Naive B cell (primary cell): ENCODE data around the gene KDM3B. TPM values are rescaled to one million over a fixed set of nuclear protein-coding genes. Genes with fewer than 3 reads are reported as not detected.

ENCODE experiments used
- ATAC-seq, 2 donors: fragments of 150-1000 bp; cut with Tn5 transposase; 2 replicates each; pipeline ENCODE4 v1.10.0; 2021; ENCODE audit warnings: low read depth in 2 of 2, mild to moderate bottlenecking in 2 of 2, moderate library complexity in 2 of 2
- DNase-seq: peaks from one replicate; pipeline ENCODE4 v3.0.0; 2022
- H3K27ac Mint-ChIP-seq, 6 donors: one replicate each; pipeline ENCODE4 v1.8.0; 2020 to 2022; ENCODE audit warnings: mild to moderate bottlenecking in 6 of 6, mixed read lengths in 6 of 6, moderate library complexity in 5 of 6, inconsistent platforms in 2 of 6
- H3K27me3 Mint-ChIP-seq, 3 donors: one replicate each; pipeline ENCODE4 v1.8.0; 2021 to 2022; ENCODE audit warnings: mixed read lengths in 3 of 3, mild to moderate bottlenecking in 1 of 3
- H3K36me3 Mint-ChIP-seq, 2 donors: one replicate each; pipeline ENCODE4 v1.8.0; 2020 to 2022; ENCODE audit warnings: mixed read lengths in 2 of 2, inconsistent platforms in 1 of 2, mild to moderate bottlenecking in 1 of 2
- H3K4me1 Mint-ChIP-seq, 3 donors: one replicate each; pipeline ENCODE4 v1.8.0; 2020 to 2022; ENCODE audit warnings: mixed read lengths in 3 of 3, inconsistent platforms in 1 of 3, mild to moderate bottlenecking in 1 of 3, moderate library complexity in 1 of 3
- H3K4me3 Mint-ChIP-seq, 8 donors: one replicate each; pipeline ENCODE4 v1.8.0; 2020 to 2022; ENCODE audit warnings: mild to moderate bottlenecking in 8 of 8, mixed read lengths in 8 of 8, moderate library complexity in 8 of 8, inconsistent platforms in 2 of 8
- H3K9me3 Mint-ChIP-seq, 7 donors: one replicate each; pipeline ENCODE4 v1.8.0; 2020 to 2022; ENCODE audit warnings: mixed read lengths in 7 of 7, mild to moderate bottlenecking in 5 of 7, inconsistent platforms in 2 of 7, moderate library complexity in 1 of 7
- polyA plus RNA-seq, 6 donors: library from polyadenylated mRNA; unstranded; fragments of 300-500 nt; fragmentation: Illumina TruSeq; gene quantifications; one replicate each; pipeline ENCODE4 v1.2.3, GENCODE V29; 2021; ENCODE audit warnings: low read depth in 6 of 6

KDM3B gene
- polyA plus RNA-seq, 6 donors from 2014 or later = 3.9 to 29.2 (median 18.3) TPM

DNA sequence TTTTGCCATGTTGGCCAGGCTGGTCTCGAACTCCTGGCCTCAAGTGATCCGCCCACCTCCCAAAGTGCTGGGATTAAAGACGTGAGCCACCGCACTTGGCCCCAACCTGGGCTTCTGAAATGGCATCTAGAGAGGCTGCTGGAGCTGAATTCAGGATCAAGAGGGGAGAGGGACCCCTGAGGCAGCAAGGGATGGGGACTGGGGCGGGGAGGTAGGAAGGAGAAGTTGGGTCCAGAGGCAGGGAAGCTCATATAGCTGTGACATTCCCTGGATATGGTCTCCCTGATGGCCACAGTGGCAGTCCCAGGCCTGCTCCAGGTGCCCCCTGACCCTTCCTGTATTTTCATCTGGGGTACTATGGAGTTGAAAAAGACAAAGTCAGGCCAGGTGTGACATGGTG, 98.5 kb downstream of the KDM3B start:
- Mint-ChIP-seq H3K4me1 (peaks cover 4 to 6% (median 5%) of the 10 kb centered on the region in 3 donors), H3K27me3 (peaks cover 0 to 12% (median 7%) of the 10 kb centered on the region in 3 donors), H3K36me3 (no peaks in the 10 kb centered on the region), H3K4me3 (no peak overlapping the region), H3K27ac (peak overlapping the region in 1 of 6 donors; percentile 42), H3K9me3 (no peaks in the 10 kb centered on the region)
- DNase-seq = no peak
- no peak for ATAC-seq

DNA sequence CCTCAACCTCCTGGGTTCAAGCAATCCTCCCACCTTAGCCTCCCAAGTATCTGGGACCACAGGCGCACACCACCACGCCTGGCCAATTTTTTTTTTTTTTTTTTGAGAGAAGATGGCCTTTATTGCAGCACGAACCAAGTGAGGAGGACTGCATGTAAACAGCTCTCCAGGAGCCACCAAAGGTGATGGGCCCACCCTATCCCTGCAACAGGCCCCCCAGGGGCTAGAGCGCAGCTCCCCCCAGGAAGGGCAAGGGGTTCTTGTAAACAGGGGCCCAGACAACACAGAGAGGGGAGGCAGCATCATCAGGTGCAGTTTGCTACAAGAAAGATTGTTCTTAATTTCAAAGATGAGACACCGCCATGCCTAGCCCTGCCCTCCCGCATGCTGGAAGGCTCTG, 100.2 kb downstream of the KDM3B start:
- peak overlapping the region in 1 of 6 donors; percentile 61 for H3K27ac Mint-ChIP-seq

DNA sequence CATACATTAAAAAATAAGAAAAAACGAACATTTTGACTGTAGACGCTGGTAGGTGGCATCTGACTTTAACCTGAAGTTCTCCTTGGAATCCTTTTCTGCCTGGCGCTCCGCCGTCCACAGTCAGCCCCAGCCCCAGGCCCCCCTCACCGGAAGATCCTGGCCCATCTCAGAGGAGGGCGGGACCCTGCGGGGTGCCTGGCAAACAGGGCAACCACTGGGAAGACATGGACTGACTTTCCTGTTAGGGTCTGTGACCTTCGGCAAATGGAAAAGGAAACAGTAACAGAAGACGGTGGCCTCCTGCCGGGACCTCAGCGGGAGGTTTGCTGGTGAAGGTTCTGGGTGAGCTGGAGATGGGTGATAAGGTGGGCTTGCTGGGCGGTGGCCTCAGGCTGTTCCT, 101.1 kb downstream of the KDM3B start:
- ATAC-seq (no peak), DNase-seq (no peak)
- Mint-ChIP-seq H3K27me3 (peaks cover 0 to 3% (median 0%) of the 10 kb centered on the region in 3 donors), H3K4me3 (no peak overlapping the region), H3K9me3 (no peaks in the 10 kb centered on the region), H3K4me1 (peaks cover 9 to 19% (median 15%) of the 10 kb centered on the region in 3 donors), H3K27ac (no peak overlapping the region), H3K36me3 (no peaks in the 10 kb centered on the region)

More for the DNA sequence above, 100.2 kb downstream of the KDM3B start:
- Mint-ChIP-seq H3K27me3 (peaks cover 0 to 12% (median 7%) of the 10 kb centered on the region in 3 donors), H3K4me1 (peaks cover 4 to 13% (median 8%) of the 10 kb centered on the region in 3 donors), H3K9me3 (no peaks in the 10 kb centered on the region), H3K36me3 (no peaks in the 10 kb centered on the region), H3K4me3 (no peak overlapping the region)
- DNase-seq (no peak), ATAC-seq (no peak)

DNA sequence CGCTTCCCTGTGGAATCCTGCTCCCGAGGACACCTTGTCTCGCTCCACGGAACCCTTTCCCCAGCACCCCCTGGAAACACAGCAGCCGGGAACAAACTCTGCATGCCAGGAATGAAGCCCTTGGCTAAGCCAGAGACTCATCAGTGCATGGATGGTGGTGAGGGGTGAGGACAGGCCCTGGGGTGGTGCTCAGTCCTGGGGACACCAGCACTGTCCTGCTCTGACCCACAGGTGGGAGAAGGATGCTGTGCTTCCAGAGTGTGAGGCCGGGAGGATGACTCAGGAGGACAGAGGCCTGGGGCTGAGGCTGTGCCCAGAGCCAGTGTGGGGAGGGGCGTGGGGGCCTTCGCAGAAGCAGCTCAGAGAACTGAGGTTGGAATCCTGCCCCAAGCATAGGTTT, 101.6 kb downstream of the KDM3B start:
- DNase-seq (no peak), ATAC-seq (no peak)
- H3K36me3 Mint-ChIP-seq = no peaks in the 10 kb centered on the region
- no peak overlapping the region for H3K4me3 Mint-ChIP-seq
- no peaks in the 10 kb centered on the region for H3K27me3 Mint-ChIP-seq
- peaks cover 14 to 25% (median 21%) of the 10 kb centered on the region in 3 donors for H3K4me1 Mint-ChIP-seq
- H3K9me3 Mint-ChIP-seq = no peaks in the 10 kb centered on the region
- H3K27ac Mint-ChIP-seq = peak overlapping the region in 1 of 6 donors; percentile 61

DNA sequence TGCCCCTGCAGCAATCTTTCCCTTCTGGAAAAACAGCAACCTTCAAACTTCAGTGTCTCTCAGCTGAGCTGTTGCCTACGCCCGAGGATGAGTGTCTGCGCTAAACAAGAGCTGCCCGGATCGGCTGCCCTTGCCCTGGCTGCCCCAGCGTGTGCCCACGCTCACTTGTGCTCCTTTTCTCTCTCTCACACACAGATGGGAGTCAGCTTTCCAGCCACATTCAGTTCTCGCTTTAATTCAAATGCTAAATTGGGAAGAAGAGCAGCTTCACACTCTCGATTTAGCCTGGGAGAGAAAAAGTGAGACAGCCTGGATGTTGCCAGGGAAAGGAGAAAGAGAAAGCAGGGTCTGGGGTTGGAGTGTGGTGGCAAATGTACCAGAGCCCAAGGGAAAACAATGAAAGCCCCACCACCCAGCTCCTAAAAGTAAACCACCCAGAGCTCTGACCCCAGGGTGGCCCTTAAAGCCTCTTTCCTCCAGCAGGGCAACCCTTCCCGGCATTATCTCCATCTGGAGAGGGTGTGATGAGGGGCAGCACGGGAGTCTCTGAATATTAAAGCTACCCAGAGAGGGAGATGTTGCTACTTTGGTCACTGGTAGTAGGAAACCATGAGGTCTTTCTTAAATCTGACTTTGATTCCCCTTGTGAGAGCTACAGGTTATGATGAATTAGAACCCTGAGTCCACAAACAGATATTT, 102.9 kb downstream of the KDM3B start:
- H3K4me1 Mint-ChIP-seq = peaks cover 16 to 30% (median 28%) of the 10 kb centered on the region in 3 donors
- H3K36me3 Mint-ChIP-seq = no peaks in the 10 kb centered on the region
- H3K27ac Mint-ChIP-seq = no peak overlapping the region
- DNase-seq (no peak), ATAC-seq (no peak)
- no peak overlapping the region for H3K4me3 Mint-ChIP-seq
- no peaks in the 10 kb centered on the region for H3K27me3 Mint-ChIP-seq
- H3K9me3 Mint-ChIP-seq = no peaks in the 10 kb centered on the region

DNA sequence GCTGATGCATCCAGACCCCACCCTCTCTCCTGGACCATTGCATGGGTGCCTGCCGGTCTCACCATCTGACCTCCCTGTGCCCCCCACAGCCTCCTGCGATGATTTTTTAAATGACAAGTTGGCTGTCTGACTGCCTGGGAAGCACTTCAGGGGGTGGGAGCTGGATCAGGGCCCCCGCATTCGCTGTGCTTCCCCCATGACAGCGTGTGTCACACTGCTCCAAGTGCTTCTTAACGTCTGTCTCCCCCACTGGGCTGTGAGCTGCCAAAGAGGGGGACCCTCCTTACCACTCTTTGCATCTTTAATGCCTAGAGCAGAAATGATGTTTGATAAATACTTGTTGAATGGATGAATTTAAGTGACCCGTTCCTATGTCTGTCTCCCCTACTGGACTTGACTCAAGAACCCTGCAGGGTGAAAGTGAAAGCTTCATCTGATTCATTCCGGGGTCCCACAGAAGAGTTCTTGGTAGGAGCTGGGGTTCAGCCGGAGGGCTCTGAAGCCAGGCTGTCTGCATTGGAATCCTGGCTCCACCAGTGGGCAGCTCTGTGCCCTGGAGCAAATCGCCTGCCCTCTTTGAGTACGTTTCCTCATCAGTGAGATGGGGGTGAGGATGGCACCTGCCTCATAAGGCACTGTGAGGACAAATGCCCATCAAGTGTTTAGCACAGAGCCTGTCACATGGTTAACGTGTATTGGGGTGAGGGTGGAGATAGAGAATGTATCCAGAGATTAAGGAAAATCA, 105.2 kb downstream of the KDM3B start:
- DNase-seq (no peak), ATAC-seq (no peak)
- peaks cover 27 to 37% (median 35%) of the 10 kb centered on the region in 3 donors for H3K4me1 Mint-ChIP-seq
- peak overlapping the region in 1 of 8 donors; percentile 46 for H3K4me3 Mint-ChIP-seq
- H3K36me3 Mint-ChIP-seq = no peaks in the 10 kb centered on the region
- H3K27me3 Mint-ChIP-seq = no peaks in the 10 kb centered on the region
- H3K27ac Mint-ChIP-seq = peak overlapping the region in 4 of 6 donors; percentile 62 to 87 (median 71)
- H3K9me3 Mint-ChIP-seq = no peaks in the 10 kb centered on the region

DNA sequence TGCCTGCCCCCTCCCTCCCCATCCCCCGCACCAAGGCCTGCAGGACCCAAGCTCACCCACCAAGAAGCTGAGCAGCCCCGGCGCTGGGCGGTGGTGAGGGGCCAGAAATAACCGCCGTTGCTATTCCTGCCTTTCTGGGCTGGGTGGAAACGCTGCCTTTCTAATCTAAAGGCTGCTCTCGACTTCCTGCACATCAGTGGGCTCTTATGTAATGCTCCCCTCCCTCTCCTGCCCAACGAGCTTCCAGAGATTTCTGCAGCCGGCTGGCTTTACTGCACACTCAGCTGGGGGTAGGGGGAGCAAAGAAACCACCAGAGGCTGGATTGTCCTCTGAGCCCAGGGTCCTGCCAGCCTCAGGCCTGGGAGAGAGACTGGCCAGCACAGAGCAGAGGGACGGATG, 105.9 kb downstream of the KDM3B start:
- peaks cover 27 to 37% (median 36%) of the 10 kb centered on the region in 3 donors for H3K4me1 Mint-ChIP-seq
- no peak overlapping the region for H3K4me3 Mint-ChIP-seq
- ATAC-seq = no peak
- H3K9me3 Mint-ChIP-seq = no peaks in the 10 kb centered on the region
- no peaks in the 10 kb centered on the region for H3K27me3 Mint-ChIP-seq
- DNase-seq = no peak
- no peaks in the 10 kb centered on the region for H3K36me3 Mint-ChIP-seq
- H3K27ac Mint-ChIP-seq = peak overlapping the region in 3 of 6 donors; percentile 96 to 97 (median 97)

DNA sequence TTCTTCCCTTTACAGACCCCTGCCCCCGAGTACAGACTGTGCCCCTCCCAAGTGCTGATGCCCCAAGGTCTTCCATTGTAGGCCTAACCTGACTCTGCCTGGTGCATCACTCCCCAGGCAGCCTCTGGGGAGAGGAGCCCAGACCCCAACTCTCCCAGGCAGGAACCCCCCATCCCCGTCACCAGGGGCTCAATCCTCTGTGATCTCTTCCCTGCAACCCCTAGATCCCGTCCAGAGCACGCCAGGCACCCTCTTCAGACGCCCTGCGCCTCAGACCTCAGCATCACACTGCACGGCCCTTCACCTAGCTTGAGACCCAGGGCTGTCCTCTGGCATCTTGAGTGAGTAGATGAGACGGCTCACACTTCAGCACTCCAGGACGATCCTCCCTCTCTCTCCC, 106.4 kb downstream of the KDM3B start:
- peak overlapping the region; percentile 57 to 98 (median 96) for H3K27ac Mint-ChIP-seq
- H3K4me3 Mint-ChIP-seq = peak overlapping the region in 7 of 8 donors; percentile 30 to 82 (median 37)
- DNase-seq = no peak
- H3K27me3 Mint-ChIP-seq = no peaks in the 10 kb centered on the region
- no peaks in the 10 kb centered on the region for H3K9me3 Mint-ChIP-seq
- peaks cover 27 to 41% (median 37%) of the 10 kb centered on the region in 3 donors for H3K4me1 Mint-ChIP-seq
- no peak for ATAC-seq
- H3K36me3 Mint-ChIP-seq = no peaks in the 10 kb centered on the region

DNA sequence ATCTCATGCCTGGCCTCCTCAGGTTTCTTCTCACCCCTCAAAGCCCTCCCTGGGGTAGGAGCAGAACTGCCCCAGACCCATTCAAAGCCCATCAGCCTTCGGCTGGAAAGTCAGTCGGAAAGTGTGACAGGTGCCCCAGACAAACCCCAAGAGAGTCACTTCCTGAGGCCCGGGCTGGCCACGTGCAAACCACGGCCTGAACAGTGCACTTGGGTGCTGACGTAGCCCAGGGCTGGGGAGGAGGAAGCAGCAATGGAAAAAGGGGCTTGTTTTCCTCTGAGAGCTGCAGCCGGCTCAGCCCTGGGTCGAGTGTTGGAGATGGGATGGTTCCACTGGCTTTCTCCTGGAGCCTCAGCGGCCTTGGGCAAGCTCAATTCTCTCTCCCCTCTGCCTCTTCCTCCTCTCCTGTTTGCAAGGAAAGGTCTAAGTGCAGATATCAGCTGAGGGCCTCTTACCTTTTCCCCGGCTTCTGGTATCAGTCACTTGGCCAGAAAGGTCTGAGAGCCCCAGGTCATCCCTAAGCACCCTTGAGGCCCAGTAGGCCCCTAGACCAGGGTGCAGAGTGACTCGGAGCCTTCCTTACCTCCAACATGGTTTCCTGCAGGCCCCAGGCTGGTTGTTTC, 106.9 kb downstream of the KDM3B start:
- Mint-ChIP-seq H3K36me3 (no peaks in the 10 kb centered on the region), H3K9me3 (no peaks in the 10 kb centered on the region)

DNA sequence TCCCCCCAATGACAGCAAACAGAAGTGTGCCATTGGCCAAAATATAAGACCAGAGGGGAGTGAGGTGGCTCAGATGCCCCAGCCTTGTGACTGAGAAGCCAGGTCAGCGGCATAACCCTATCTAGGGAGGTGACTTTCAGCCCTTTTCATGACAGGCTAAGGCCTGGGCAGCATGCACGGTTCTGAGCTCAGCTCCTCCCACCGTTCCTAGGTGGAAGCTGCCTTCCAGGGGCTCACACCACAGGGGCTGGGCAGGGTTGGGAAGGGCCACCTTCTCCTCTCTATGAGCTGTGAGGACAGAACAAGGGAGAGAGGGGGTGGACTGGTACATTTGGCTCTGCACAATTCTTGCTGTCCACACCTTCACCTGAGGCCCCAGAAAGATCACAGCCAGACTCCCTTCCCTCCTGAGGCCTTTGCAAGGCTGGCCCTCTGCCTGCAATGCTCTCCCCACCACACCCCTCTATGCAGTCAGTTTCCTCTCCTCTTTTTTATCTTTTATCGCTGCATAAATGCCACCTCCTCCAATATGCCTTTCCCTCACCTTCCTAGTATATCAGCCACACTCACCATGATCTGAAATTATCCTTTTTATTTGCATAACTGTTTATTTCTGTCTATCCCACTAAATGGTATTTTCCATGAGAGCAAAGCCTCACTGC, 107.7 kb downstream of the KDM3B start:
- Mint-ChIP-seq H3K4me1 (peaks cover 27 to 41% (median 37%) of the 10 kb centered on the region in 3 donors), H3K9me3 (no peaks in the 10 kb centered on the region), H3K27ac (peak overlapping the region in 5 of 6 donors; percentile 8 to 79 (median 51)), H3K4me3 (peak overlapping the region in 1 of 8 donors; percentile 56), H3K27me3 (no peaks in the 10 kb centered on the region), H3K36me3 (no peaks in the 10 kb centered on the region)
- DNase-seq (no peak), ATAC-seq (no peak)

More for the DNA sequence above, 106.9 kb downstream of the KDM3B start:
- Mint-ChIP-seq H3K27ac (peak overlapping the region; percentile 57 to 98 (median 96)), H3K4me3 (peak overlapping the region in 7 of 8 donors; percentile 29 to 82 (median 37)), H3K27me3 (no peaks in the 10 kb centered on the region), H3K4me1 (peaks cover 27 to 41% (median 37%) of the 10 kb centered on the region in 3 donors)
- DNase-seq (peak; percentile 63), ATAC-seq (peak; percentile 37 to 49)

DNA sequence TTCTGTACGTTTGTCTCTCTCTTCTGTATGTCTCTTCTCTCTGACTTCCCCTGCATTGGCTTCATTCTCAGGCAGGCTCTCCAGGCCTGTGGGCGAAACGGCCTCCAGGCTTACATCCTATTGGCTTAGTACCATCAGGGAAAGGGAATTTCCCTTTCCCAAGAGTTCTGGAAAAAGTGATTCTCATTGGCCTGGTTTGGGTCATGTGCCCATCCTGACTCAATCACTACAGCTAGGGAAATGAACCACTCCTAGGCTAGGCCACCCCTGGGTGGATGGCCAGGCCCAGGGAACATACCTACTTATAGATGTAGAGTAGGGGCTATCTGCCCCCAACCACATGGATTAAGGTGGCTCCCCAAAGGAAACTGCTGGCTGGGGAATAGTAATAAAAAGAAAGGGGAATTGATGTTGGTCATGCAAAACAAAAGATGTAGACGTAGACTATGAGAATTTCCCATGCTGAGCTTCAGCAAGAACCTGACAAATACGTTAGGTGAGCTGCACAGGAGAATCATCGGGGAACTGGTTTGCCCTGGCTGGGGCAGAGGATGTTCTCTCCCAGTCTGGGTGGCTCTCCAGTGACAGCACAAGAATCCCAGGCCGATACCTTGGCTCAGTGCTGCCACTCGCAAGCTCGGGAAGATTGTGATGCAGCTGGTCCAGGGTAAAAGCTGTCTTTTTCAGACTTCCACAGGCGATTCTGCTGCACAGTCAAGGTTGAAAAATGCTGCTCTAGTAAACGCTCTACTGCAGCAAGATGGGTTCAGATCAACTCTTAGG, 109.0 kb downstream of the KDM3B start:
- H3K27ac Mint-ChIP-seq = peak overlapping the region in 4 of 6 donors; percentile 42 to 64 (median 60)
- peaks cover 28 to 44% (median 39%) of the 10 kb centered on the region in 3 donors for H3K4me1 Mint-ChIP-seq
- no peak for ATAC-seq
- no peaks in the 10 kb centered on the region for H3K9me3 Mint-ChIP-seq
- H3K27me3 Mint-ChIP-seq = no peaks in the 10 kb centered on the region
- DNase-seq = no peak
- no peaks in the 10 kb centered on the region for H3K36me3 Mint-ChIP-seq
- H3K4me3 Mint-ChIP-seq = peak overlapping the region in 4 of 8 donors; percentile 22 to 81 (median 46)

DNA sequence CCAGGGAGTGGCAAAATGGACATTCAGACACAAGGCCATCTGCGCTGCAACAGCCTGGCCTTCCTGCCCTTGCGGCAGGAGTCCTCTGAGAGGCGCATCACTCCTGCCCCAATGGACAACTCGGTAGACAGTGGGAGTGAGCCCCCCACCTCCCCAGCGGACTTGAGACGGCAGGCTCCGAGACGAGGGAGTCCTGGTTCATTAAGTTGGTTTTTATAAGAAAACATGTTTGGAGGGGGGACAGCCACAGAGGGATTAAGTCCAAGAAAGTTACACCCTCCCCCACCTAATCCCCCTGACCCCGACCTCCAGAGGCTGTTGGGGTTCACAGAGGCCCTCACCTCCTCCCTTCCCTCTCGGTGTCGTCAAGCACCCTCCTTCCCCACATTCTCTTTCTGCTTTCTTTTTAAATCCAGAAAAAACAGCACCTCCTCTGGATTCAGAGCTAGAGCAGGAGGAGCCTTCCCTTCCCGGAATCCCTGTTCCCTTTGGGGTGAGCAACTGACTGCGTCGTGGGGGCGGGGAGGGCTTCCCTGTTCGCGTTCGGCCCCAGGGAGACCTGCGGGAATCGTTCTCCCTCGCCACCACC, 111.0 kb downstream of the KDM3B start:
- H3K4me3 Mint-ChIP-seq = peak overlapping the region; percentile 86 to 95 (median 91)
- peaks cover 0 to 12% of the 10 kb centered on the region in 2 donors for H3K36me3 Mint-ChIP-seq
- H3K27me3 Mint-ChIP-seq = no peaks in the 10 kb centered on the region
- ATAC-seq (no peak), DNase-seq (no peak)
- no peaks in the 10 kb centered on the region for H3K9me3 Mint-ChIP-seq
- H3K27ac Mint-ChIP-seq = peak overlapping the region; percentile 39 to 98 (median 96)
- peaks cover 43 to 51% (median 46%) of the 10 kb centered on the region in 3 donors for H3K4me1 Mint-ChIP-seq
